ENCODE data around the gene RTL1. TPM values are rescaled to one million over a fixed set of nuclear protein-coding genes. Genes with fewer than 3 reads are reported as not detected.

The RTL1 gene
- total RNA-seq, 1 experiment from 2014 or later, result not detected

- H3K27ac ChIP-seq, result no peak overlapping the region
- DNase-seq (ENCODE audit: low read depth in 1 of 2, low spot score in 2 of 2), result no peak
- H3K27me3 ChIP-seq (replicated peaks), result no peaks in the 10 kb centered on the region
- no peaks in the 10 kb centered on the region for H3K9me3 ChIP-seq (replicated peaks)
- no peak overlapping the region for H3K4me3 ChIP-seq
- peaks cover 20% of the 10 kb centered on the region for H3K4me1 ChIP-seq (replicated peaks)
- H3K36me3 ChIP-seq, result peaks cover 63% of the 10 kb centered on the region
These were observed 64.8 kb downstream of the RTL1 start for GRCh38 chr14:100838493-100839314.

- peaks cover 61% of the 10 kb centered on the region for H3K36me3 ChIP-seq
- no peaks in the 10 kb centered on the region for H3K9me3 ChIP-seq (replicated peaks)
- H3K4me3 ChIP-seq, result no peak overlapping the region
- DNase-seq (ENCODE audit: low read depth in 1 of 2, low spot score in 2 of 2), result no peak
- H3K4me1 ChIP-seq (replicated peaks), result peaks cover 14% of the 10 kb centered on the region
- no peak overlapping the region for H3K27ac ChIP-seq
- no peaks in the 10 kb centered on the region for H3K27me3 ChIP-seq (replicated peaks)
These were observed 65.6 kb downstream of the RTL1 start for GRCh38 chr14:100837805-100838350.

GRCh38 chr14:100836941-100837804 lies 66.3 kb downstream of the RTL1 start:
- peaks cover 7% of the 10 kb centered on the region for H3K4me1 ChIP-seq (replicated peaks)
- H3K36me3 ChIP-seq, result peaks cover 67% of the 10 kb centered on the region
- H3K27me3 ChIP-seq (replicated peaks), result no peaks in the 10 kb centered on the region

GRCh38 chr14:100836311-100836805 lies 67.2 kb downstream of the RTL1 start:
- H3K4me3 ChIP-seq, result no peak overlapping the region
- no peaks in the 10 kb centered on the region for H3K27me3 ChIP-seq (replicated peaks)
- peaks cover 71% of the 10 kb centered on the region for H3K36me3 ChIP-seq
- DNase-seq (ENCODE audit: low read depth in 1 of 2, low spot score in 2 of 2), result no peak
- no peaks in the 10 kb centered on the region for H3K9me3 ChIP-seq (replicated peaks)
- peaks cover 3% of the 10 kb centered on the region; the same call in 1 of the 2 replicates for H3K4me1 ChIP-seq (replicated peaks)
- no peak overlapping the region for H3K27ac ChIP-seq

More at GRCh38 chr14:100836941-100837804, 66.3 kb downstream of the RTL1 start:
- no peak for DNase-seq (ENCODE audit: low read depth in 1 of 2, low spot score in 2 of 2)
- no peak overlapping the region for H3K4me3 ChIP-seq
- no peaks in the 10 kb centered on the region for H3K9me3 ChIP-seq (replicated peaks)
- no peak overlapping the region for H3K27ac ChIP-seq

DNA sequence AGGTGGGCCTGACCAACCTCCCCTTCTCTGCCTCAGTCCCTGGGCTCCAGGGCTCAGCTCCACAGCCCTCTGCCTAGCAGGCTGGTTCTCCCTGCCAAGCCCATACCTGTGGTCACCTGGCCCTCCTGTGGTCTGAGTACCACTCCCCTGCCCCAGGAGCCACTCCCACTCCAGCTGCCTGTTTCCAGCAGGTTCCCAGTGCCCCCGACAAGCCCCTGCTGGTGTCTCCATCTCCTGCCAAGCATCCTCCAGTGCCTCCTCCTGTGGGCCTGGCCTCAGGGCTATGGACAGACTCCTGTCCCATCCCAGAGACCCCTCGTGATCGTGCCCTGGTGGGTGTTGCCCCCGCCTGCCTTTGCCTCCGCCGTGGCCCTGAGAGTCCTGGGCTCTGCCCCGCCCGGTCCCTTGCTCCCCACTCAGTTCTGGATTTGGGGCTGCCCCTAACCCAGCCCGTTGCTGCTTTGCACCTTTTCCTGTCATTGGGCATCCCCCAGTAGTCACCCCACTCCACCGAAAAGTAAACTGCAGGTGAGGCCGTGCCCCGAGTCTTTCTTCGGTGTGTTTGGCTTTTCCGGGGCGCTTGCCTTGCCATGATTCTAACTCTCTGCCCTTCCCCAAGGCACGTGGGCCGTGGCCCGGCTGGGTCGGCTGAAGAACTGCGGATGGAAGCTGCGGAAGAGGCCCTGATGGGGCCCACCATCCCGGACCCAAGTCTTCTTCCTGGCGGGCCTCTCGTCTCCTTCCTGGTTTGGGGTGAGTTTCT lies 67.8 kb downstream of the RTL1 start:
- Histone ChIP-seq H3K9me3 (replicated peaks) (no peaks in the 10 kb centered on the region), H3K27ac (no peak overlapping the region), H3K4me3 (no peak overlapping the region), H3K36me3 (peaks cover 71% of the 10 kb centered on the region), H3K27me3 (replicated peaks) (no peaks in the 10 kb centered on the region), H3K4me1 (replicated peaks) (peaks cover 3% of the 10 kb centered on the region; the same call in 1 of the 2 replicates)
- DNase-seq (ENCODE audit: low read depth in 1 of 2, low spot score in 2 of 2), result no peak

DNA sequence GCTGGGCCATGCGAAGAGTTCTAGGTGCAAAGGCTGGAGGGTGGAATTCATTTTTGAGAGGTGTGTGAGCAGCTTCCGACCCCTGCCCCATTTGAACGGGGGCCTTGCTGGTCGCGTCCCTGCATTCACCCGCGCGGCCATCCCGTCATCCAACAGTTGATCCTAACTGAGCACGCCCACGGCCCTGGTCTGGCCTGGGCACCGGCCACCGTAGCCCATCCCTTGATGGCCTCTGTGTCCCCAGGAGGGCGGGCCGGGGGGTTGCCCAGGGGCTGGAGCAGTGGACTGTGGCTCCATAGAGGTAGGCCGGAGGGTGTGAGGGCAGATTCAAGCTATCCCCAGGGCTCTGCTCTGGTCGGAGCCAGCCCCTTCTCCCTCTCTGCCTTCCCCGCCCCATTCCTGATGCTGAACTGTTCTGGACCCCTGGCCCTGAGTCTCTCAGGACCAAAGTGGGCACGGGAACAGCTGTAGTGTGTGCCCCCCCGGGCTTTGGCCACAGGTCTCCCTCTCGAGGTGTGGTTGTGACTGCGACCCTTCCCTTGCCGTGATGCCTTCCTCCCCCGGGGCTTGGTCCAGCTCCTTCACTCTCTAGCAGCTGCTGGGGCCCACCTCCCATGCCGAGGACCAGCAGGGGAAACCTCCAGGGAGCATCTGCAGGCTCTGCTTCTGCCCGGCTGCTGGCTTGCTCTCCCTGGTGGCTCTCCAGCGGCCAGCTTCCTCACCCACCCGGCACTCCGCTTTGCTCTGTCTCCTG lies 68.6 kb downstream of the RTL1 start:
- no peak for DNase-seq (ENCODE audit: low read depth in 1 of 2, low spot score in 2 of 2)
- H3K4me1 ChIP-seq (replicated peaks), result peaks cover 3% of the 10 kb centered on the region; the same call in 1 of the 2 replicates
- peaks cover 72% of the 10 kb centered on the region for H3K36me3 ChIP-seq
- H3K9me3 ChIP-seq (replicated peaks), result no peaks in the 10 kb centered on the region
- no peak overlapping the region for H3K4me3 ChIP-seq
- H3K27me3 ChIP-seq (replicated peaks), result no peaks in the 10 kb centered on the region
- no peak overlapping the region for H3K27ac ChIP-seq

DNA sequence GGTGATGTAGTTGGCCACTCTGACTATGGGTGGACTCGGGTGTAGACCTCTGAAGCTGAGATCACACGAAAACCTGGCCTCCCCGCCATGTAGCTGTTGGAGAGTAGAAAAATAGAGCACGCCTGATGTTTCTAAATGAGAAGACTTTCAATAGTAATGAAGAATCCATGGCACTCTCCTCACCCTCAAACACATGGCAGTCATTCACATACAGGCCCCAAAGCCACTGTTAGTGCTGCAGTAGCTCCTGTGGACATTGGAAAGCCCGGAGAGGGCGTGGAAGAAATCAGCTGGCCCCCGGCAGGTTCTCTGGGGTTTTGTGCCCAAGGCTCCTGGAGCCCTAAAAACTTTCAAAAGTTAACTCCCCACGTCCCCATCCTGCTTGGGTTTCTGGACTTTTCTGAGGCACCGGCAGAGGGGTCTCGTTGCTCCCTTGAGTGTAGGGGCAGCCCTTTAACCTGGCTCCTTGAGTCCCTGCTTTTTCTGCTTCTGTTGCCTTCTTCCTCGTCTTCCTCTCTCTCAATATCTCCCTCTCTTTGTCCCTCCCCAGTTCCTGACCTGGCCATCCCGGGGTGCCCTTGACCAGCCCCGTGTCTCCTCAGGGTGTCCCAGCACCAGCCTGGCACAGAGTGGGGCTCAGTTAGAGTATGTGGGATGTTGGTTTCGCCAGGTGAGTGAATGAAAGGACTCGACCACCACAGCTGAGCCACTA lies 69.3 kb downstream of the RTL1 start:
- no peaks in the 10 kb centered on the region for H3K27me3 ChIP-seq (replicated peaks)
- no peak for DNase-seq (ENCODE audit: low read depth in 1 of 2, low spot score in 2 of 2)

GRCh38 chr14:100832311-100832960 lies 71.1 kb downstream of the RTL1 start:
- H3K4me3 ChIP-seq, result no peak overlapping the region
- peaks cover 7% of the 10 kb centered on the region; the same call in 1 of the 2 replicates for H3K4me1 ChIP-seq (replicated peaks)
- H3K27ac ChIP-seq, result no peak overlapping the region
- DNase-seq (ENCODE audit: low read depth in 1 of 2, low spot score in 2 of 2), result no peak
- peaks cover 77% of the 10 kb centered on the region for H3K36me3 ChIP-seq
- H3K27me3 ChIP-seq (replicated peaks), result no peaks in the 10 kb centered on the region
- no peaks in the 10 kb centered on the region for H3K9me3 ChIP-seq (replicated peaks)

More for the DNA sequence above, 69.3 kb downstream of the RTL1 start:
- no peak overlapping the region for H3K4me3 ChIP-seq
- no peak overlapping the region for H3K27ac ChIP-seq
- peaks cover 76% of the 10 kb centered on the region for H3K36me3 ChIP-seq
- H3K9me3 ChIP-seq (replicated peaks), result no peaks in the 10 kb centered on the region
- peaks cover 3% of the 10 kb centered on the region; the same call in 1 of the 2 replicates for H3K4me1 ChIP-seq (replicated peaks)

GRCh38 chr14:100830681-100831080 lies 72.8 kb downstream of the RTL1 start:
- no peak for DNase-seq (ENCODE audit: low read depth in 1 of 2, low spot score in 2 of 2)
- peaks cover 65% of the 10 kb centered on the region for H3K36me3 ChIP-seq

More at GRCh38 chr14:100830681-100831080, 72.8 kb downstream of the RTL1 start:
- H3K9me3 ChIP-seq (replicated peaks), result no peaks in the 10 kb centered on the region
- H3K27ac ChIP-seq, result no peak overlapping the region
- H3K4me1 ChIP-seq (replicated peaks), result peaks cover 4% of the 10 kb centered on the region; the same call in 1 of the 2 replicates
- H3K27me3 ChIP-seq (replicated peaks), result no peaks in the 10 kb centered on the region
- H3K4me3 ChIP-seq, result no peak overlapping the region

Data from SJSA1 (cell line).